ENCODE results near the gene C16orf92. TPM values are rescaled to one million over a fixed set of nuclear protein-coding genes. Genes with fewer than 3 reads are reported as not detected.
A peak's percentile ranks its signal among the peaks of the same experiment; 100 is the strongest.

C16orf92 gene
- total and polyA plus RNA-seq, 2 of the 13 experiments (the other 11 are each of a cell fraction or from before 2014, with no cell fraction given): not detected

GRCh38 chr16:30068750-30069610, 46.0 kb downstream of the C16orf92 start (continued):
- TF ChIP-seq SIN3A (IDR thresholded peaks at IDR 0.05; ENCODE audit: borderline replicate concordance, low read depth, low read length): 0 out of 2 replicates have a peak, but pooled peaks have one; percentile 17
- 0 out of 2 replicates have a peak, but pooled peaks have one; percentile 28 for TF ChIP-seq HNRNPL (IDR thresholded peaks at IDR 0.05; ENCODE audit: low read depth, low read length)
- TF ChIP-seq ZNF512 (CRISPR knock-in tag; IDR thresholded peaks at IDR 0.05): no peak
- 0 out of 2 replicates have a peak, but pooled peaks have one; percentile 24 for TF ChIP-seq UBTF (CRISPR knock-in tag; IDR thresholded peaks at IDR 0.05)
- TF ChIP-seq RBFOX2 (IDR thresholded peaks at IDR 0.05; ENCODE audit: low read depth, low read length): peak; percentile 71
- no peak for TF ChIP-seq SALL2 (CRISPR knock-in tag; IDR thresholded peaks at IDR 0.05)
- peak; percentile 80 for TF ChIP-seq IKZF4 (CRISPR knock-in tag; IDR thresholded peaks at IDR 0.05; ENCODE audit: borderline replicate concordance, low read depth, not compliant biosample characterization)
- peak; percentile 28; the same call in 1 of the 2 replicates for TF ChIP-seq BORCS8-MEF2B (CRISPR knock-in tag; IDR thresholded peaks at IDR 0.05)
- TF ChIP-seq NKX3-1 (CRISPR knock-in tag; IDR thresholded peaks at IDR 0.05): no peak
- TF ChIP-seq ZBTB38 (CRISPR knock-in tag; IDR thresholded peaks at IDR 0.05): peak; percentile 37; the same call in 1 of the 2 replicates
- peak; percentile 59; the same call in 1 of the 2 replicates for TF ChIP-seq MIXL1 (CRISPR knock-in tag; IDR thresholded peaks at IDR 0.05)
- TF ChIP-seq ZNF75D (CRISPR knock-in tag; IDR thresholded peaks at IDR 0.05; ENCODE audit: borderline replicate concordance): 0 out of 2 replicates have a peak, but pooled peaks have one; percentile 63
- TF ChIP-seq ZNF761 (CRISPR knock-in tag; conservative IDR thresholded peaks at IDR 0.05): 0 out of 2 replicates have a peak, but pooled peaks have one; percentile 12
- TF ChIP-seq TBX2 (CRISPR knock-in tag; IDR thresholded peaks at IDR 0.05; ENCODE audit: borderline replicate concordance): 0 out of 2 replicates have a peak, but pooled peaks have one; percentile 8
- TF ChIP-seq KLF13 (CRISPR knock-in tag; IDR thresholded peaks at IDR 0.05): 0 out of 2 replicates have a peak, but pooled peaks have one; percentile 27
- no peak for TF ChIP-seq ZNF253 (CRISPR knock-in tag; IDR thresholded peaks at IDR 0.05; ENCODE audit: borderline replicate concordance)
- no peak for TF ChIP-seq RFXANK (CRISPR knock-in tag; IDR thresholded peaks at IDR 0.05)
- 0 out of 2 replicates have a peak, but pooled peaks have one; percentile 27 for TF ChIP-seq ZFP36L1 (CRISPR knock-in tag; IDR thresholded peaks at IDR 0.05)
- no peak for TF ChIP-seq HNF4A (CRISPR knock-in tag; IDR thresholded peaks at IDR 0.05)
- TF ChIP-seq, protein P1, sequence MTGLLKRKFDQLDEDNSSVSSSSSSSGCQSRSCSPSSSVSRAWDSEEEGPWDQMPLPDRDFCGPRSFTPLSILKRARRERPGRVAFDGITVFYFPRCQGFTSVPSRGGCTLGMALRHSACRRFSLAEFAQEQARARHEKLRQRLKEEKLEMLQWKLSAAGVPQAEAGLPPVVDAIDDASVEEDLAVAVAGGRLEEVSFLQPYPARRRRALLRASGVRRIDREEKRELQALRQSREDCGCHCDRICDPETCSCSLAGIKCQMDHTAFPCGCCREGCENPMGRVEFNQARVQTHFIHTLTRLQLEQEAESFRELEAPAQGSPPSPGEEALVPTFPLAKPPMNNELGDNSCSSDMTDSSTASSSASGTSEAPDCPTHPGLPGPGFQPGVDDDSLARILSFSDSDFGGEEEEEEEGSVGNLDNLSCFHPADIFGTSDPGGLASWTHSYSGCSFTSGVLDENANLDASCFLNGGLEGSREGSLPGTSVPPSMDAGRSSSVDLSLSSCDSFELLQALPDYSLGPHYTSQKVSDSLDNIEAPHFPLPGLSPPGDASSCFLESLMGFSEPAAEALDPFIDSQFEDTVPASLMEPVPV (CRISPR knock-in tag; IDR thresholded peaks at IDR 0.05): no peak; the same call in 1 of the 2 replicates
- TF ChIP-seq REPIN1 (CRISPR knock-in tag; IDR thresholded peaks at IDR 0.05; ENCODE audit: borderline replicate concordance, low read depth): 0 out of 2 replicates have a peak, but pooled peaks have one; percentile 19
- 0 out of 2 replicates have a peak, but pooled peaks have one; percentile 70 for TF ChIP-seq MZF1 (CRISPR knock-in tag; IDR thresholded peaks at IDR 0.05; ENCODE audit: borderline replicate concordance)
- TF ChIP-seq ZSCAN25 (CRISPR knock-in tag; IDR thresholded peaks at IDR 0.05): 0 out of 2 replicates have a peak, but pooled peaks have one; percentile 34
- TF ChIP-seq MXD4 (CRISPR knock-in tag; IDR thresholded peaks at IDR 0.05): peak; percentile 4; the same call in 1 of the 2 replicates
